Measurements from ENCODE around the gene CHD3.

- no peak for TF ChIP-seq EZH2 (optimal IDR thresholded peaks at IDR 0.05; ENCODE audit: low read depth, low read length)
- no peak for TF ChIP-seq CTCF (IDR thresholded peaks at IDR 0.05; ENCODE audit: low read length)
Observed at GRCh38 chr17:7959503-7960253, 71.1 kb downstream of the CHD3 start.
